Activated naive CD8-positive, alpha-beta T cell treated with anti-CD3 and anti-CD28 coated beads for 36 hours (primary cell): Measurements from ENCODE around the gene CSTF2. TPM values are rescaled to one million over a fixed set of nuclear protein-coding genes. Genes with fewer than 3 reads are reported as not detected.

ENCODE experiments used
- DNase-seq: peaks from one replicate; pipeline ENCODE4 v3.0.0; 2021
- H3K27ac Mint-ChIP-seq: one replicate; pipeline ENCODE4 v1.8.0; 2022; ENCODE audit warnings: mild to moderate bottlenecking, moderate library complexity, mixed read lengths
- H3K27me3 Mint-ChIP-seq: one replicate; pipeline ENCODE4 v1.8.0; 2022; ENCODE audit warnings: mild to moderate bottlenecking, mixed read lengths
- H3K36me3 Mint-ChIP-seq: one replicate; pipeline ENCODE4 v1.8.0; 2021; ENCODE audit warnings: mild to moderate bottlenecking, mixed read lengths
- H3K4me1 Mint-ChIP-seq: one replicate; pipeline ENCODE4 v1.8.0; 2021; ENCODE audit warnings: mixed read lengths
- H3K4me3 Mint-ChIP-seq: one replicate; pipeline ENCODE4 v1.8.0; 2022; ENCODE audit warnings: mild to moderate bottlenecking, moderate library complexity, mixed read lengths
- H3K9me3 Mint-ChIP-seq: one replicate; pipeline ENCODE4 v1.8.0; 2022; ENCODE audit warnings: mixed read lengths
- total RNA-seq, 2 experiments: library from RNA; stranded (reverse); gene quantifications; one replicate each; pipeline ENCODE4 v1.2.3, GENCODE V29; 2021

CSTF2 gene
- total RNA-seq, 2 experiments from 2014 or later: 57.6 to 59.5 TPM

DNA sequence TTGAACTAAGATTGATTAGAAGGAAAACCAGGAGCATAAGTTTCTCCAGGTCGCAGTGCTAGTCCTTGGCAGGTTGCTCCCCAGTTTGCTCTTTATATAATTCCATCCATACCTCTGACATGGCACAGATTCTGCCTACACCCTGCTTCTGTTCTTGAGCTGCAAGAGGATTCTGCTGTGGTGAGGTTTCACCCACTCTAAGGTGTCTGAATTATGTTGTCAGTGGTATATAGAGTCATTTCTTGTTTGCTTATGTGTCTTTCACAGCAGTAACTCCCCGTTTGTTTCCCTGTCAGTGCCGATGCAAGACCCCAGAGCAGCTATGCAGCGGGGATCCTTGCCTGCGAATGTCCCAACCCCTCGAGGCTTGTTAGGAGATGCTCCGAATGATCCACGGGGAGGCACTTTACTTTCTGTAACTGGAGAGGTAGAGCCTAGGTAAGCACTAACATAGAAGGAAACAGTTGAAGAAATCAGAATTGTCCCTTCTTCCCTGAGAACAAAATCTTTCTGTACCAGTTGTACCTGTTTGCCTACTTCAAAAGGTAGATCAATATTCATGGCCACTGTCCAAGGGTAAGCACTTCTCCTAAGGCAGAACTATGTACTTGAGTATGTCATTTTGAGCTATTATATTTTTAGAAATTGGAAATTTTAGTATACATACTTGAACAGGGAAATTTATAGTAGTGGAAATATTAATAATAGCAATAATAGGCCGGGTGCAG, 11.2 kb downstream of the CSTF2 start:
- peaks cover 28% of the 10 kb centered on the region for H3K4me1 Mint-ChIP-seq
- H3K27me3 Mint-ChIP-seq: no peaks in the 10 kb centered on the region
- H3K27ac Mint-ChIP-seq: peak overlapping the region; percentile 97
- no peak for DNase-seq
- H3K4me3 Mint-ChIP-seq: no peak overlapping the region
- no peaks in the 10 kb centered on the region for H3K9me3 Mint-ChIP-seq
- peaks cover 40% of the 10 kb centered on the region for H3K36me3 Mint-ChIP-seq

GRCh38 chrX:100850317-100850716, 30.1 kb downstream of the CSTF2 start:
- Mint-ChIP-seq H3K36me3 (no peaks in the 10 kb centered on the region), H3K4me1 (no peaks in the 10 kb centered on the region)
- DNase-seq: no peak

GRCh38 chrX:100852810-100853209, 32.6 kb downstream of the CSTF2 start:
- DNase-seq: no peak
- Mint-ChIP-seq H3K4me3 (no peak overlapping the region), H3K27me3 (no peaks in the 10 kb centered on the region), H3K9me3 (peaks cover 3% of the 10 kb centered on the region), H3K27ac (no peak overlapping the region), H3K36me3 (no peaks in the 10 kb centered on the region), H3K4me1 (no peaks in the 10 kb centered on the region)

More at GRCh38 chrX:100850317-100850716, 30.1 kb downstream of the CSTF2 start:
- Mint-ChIP-seq H3K27me3 (no peaks in the 10 kb centered on the region), H3K4me3 (no peak overlapping the region), H3K27ac (no peak overlapping the region), H3K9me3 (no peaks in the 10 kb centered on the region)

GRCh38 chrX:100863326-100863864, 43.2 kb downstream of the CSTF2 start:
- Mint-ChIP-seq H3K27me3 (peaks cover 4% of the 10 kb centered on the region), H3K9me3 (no peaks in the 10 kb centered on the region), H3K27ac (no peak overlapping the region), H3K4me3 (no peak overlapping the region), H3K36me3 (no peaks in the 10 kb centered on the region), H3K4me1 (no peaks in the 10 kb centered on the region)
- no peak for DNase-seq

- Mint-ChIP-seq H3K36me3 (no peaks in the 10 kb centered on the region), H3K9me3 (no peaks in the 10 kb centered on the region), H3K27ac (no peak overlapping the region), H3K4me3 (no peak overlapping the region), H3K4me1 (no peaks in the 10 kb centered on the region), H3K27me3 (no peaks in the 10 kb centered on the region)
- DNase-seq: no peak
These were observed 44.6 kb downstream of the CSTF2 start for GRCh38 chrX:100864657-100865391.

GRCh38 chrX:100868273-100868672, 48.1 kb downstream of the CSTF2 start:
- Mint-ChIP-seq H3K27ac (no peak overlapping the region), H3K4me1 (no peaks in the 10 kb centered on the region), H3K9me3 (no peaks in the 10 kb centered on the region), H3K27me3 (peaks cover 4% of the 10 kb centered on the region), H3K4me3 (no peak overlapping the region), H3K36me3 (no peaks in the 10 kb centered on the region)
- DNase-seq: no peak

DNA sequence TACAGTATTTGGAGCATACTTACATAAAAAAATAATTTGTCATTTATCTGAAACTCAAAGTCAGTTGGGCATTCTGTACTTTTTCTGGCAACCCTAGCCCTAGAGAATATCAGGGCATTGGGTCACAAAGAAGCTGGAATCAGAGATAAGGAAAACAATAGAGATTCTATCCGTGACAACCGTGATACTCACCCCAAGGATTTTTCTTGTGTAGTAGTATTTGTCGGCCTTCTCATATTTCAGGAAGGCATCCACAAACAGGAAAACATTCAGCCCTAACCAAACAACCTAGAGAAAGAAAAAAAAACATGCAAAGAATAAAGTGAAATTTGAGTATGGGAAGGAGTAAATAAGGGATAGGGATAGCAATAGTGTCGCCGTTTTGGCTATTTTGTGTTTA, 50.3 kb downstream of the CSTF2 start:
- Mint-ChIP-seq H3K4me1 (peaks cover 4% of the 10 kb centered on the region), H3K27me3 (peaks cover 4% of the 10 kb centered on the region), H3K4me3 (no peak overlapping the region), H3K36me3 (no peaks in the 10 kb centered on the region), H3K9me3 (no peaks in the 10 kb centered on the region), H3K27ac (no peak overlapping the region)
- no peak for DNase-seq

- Mint-ChIP-seq H3K9me3 (no peaks in the 10 kb centered on the region), H3K36me3 (no peaks in the 10 kb centered on the region), H3K4me3 (no peak overlapping the region), H3K27me3 (peaks cover 4% of the 10 kb centered on the region), H3K4me1 (peaks cover 4% of the 10 kb centered on the region), H3K27ac (no peak overlapping the region)
- DNase-seq: no peak
These were observed 51.7 kb downstream of the CSTF2 start for GRCh38 chrX:100871594-100872560.

GRCh38 chrX:100874325-100874724, 54.1 kb downstream of the CSTF2 start, which contains the start of gene NOX1:
Gene NOX1, minus strand, starts transcription at chrX:100874359. Its CDS starts 220 bp downstream, at chrX:100874139.
- Mint-ChIP-seq H3K9me3 (no peaks in the 10 kb centered on the region), H3K27me3 (peaks cover 4% of the 10 kb centered on the region), H3K4me1 (peaks cover 4% of the 10 kb centered on the region), H3K4me3 (no peak within 1 kb of the TSS), H3K36me3 (no peaks in the 10 kb centered on the region), H3K27ac (no peak within 1 kb of the TSS)
- DNase-seq: no peak

DNA sequence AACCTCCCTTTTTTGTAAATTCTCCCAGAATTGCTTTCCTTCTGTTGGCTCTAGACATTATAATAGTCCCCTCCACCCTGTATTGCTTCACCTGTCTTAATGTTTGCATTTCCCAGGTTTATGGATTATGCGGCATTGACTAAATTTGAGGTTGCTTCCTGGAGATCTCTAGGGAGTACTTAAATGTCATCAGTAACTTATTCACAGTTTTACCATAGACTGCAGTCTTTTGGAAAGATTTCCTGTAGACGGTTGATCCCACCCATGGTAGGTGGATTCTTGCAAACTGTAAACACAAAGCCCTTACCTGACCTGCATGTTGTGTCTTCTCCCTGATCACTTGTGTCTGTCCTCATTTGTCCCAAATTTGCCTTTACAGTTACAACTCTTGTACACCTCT, 60.2 kb downstream of the CSTF2 start:
- no peaks in the 10 kb centered on the region for H3K9me3 Mint-ChIP-seq
- H3K36me3 Mint-ChIP-seq: no peaks in the 10 kb centered on the region
- peaks cover 3% of the 10 kb centered on the region for H3K4me1 Mint-ChIP-seq
- H3K27me3 Mint-ChIP-seq: no peaks in the 10 kb centered on the region
- H3K27ac Mint-ChIP-seq: no peak overlapping the region
- H3K4me3 Mint-ChIP-seq: no peak overlapping the region
- DNase-seq: no peak

GRCh38 chrX:100883654-100884053, 63.5 kb downstream of the CSTF2 start:
- Mint-ChIP-seq H3K27ac (no peak overlapping the region), H3K36me3 (no peaks in the 10 kb centered on the region), H3K27me3 (no peaks in the 10 kb centered on the region), H3K9me3 (no peaks in the 10 kb centered on the region), H3K4me1 (peaks cover 3% of the 10 kb centered on the region), H3K4me3 (no peak overlapping the region)
- DNase-seq: no peak

Other genes starting within 250 kb of the CSTF2 start
- gene TNMD, start 235.5 kb upstream of the CSTF2 start, total RNA-seq: not detected
- gene TSPAN6, start 183.6 kb upstream of the CSTF2 start, total RNA-seq: under 1 TPM; 0.43 to 0.52 TPM
- gene SRPX2, start 176.2 kb upstream of the CSTF2 start, total RNA-seq: not detected
- gene SYTL4, start 88.3 kb upstream of the CSTF2 start, total RNA-seq: not detected
- not detected for gene NOX1, start 54.0 kb downstream of the CSTF2 start, total RNA-seq
- under 1 TPM; 0.41 to 0.60 TPM for gene XKRX, start 108.5 kb downstream of the CSTF2 start, total RNA-seq
- gene ARL13A, start 149.3 kb downstream of the CSTF2 start, total RNA-seq: not detected
- 10 to 100 TPM; 19.7 to 21.2 TPM for gene TRMT2B, start 231.7 kb downstream of the CSTF2 start, total RNA-seq